H1 (cell line): ENCODE results near the gene FOXL3. TPM values are rescaled to one million over a fixed set of nuclear protein-coding genes. Genes with fewer than 3 reads are reported as not detected.

Experiments
- CTCF ChIA-PET: fragments of 300-600 bp; sonication (Branson Sonifier 250); formaldehyde crosslinking; loops from one replicate; lab custom pipeline; 2021; ENCODE audit not compliant: partially characterized antibody; lab: Charles Lee
- POLR2A ChIA-PET: fragments of 300-600 bp; sonication (Branson Sonifier 250); formaldehyde crosslinking; loops from one replicate; lab custom pipeline; 2021; ENCODE audit warnings: inconsistent platforms; ENCODE audit not compliant: partially characterized antibody; lab: Charles Lee
- DNase-seq, 2 experiments: peaks; one replicate each; pipeline versions ENCODE4 v3.0.0 to v3.0.0-alpha.2; 2010 to 2022; ENCODE audit warnings: low spot score in 2 of 2, low read depth in 1 of 2, mixed read lengths in 1 of 2
- FAIRE-seq: peaks from 2 replicates; lab custom pipeline; 2011; peaks lifted over from hg19 to GRCh38; lab: Jason Lieb, UNC
- H2AFZ ChIP-seq: 2 replicates; pipeline ENCODE4 v1.8.1; 2012; ENCODE audit warnings: low read length, inconsistent platforms
- H2AK5ac ChIP-seq: 2 replicates; pipeline ENCODE4 v1.6.1; 2013; ENCODE audit warnings: low read depth, low read length
- H2BK120ac ChIP-seq: replicated peaks from 2 replicates; pipeline ENCODE3; 2013; ENCODE audit warnings: low read depth, low read length, inconsistent platforms
- H2BK12ac ChIP-seq: 2 replicates; pipeline ENCODE4 v1.6.1; 2013; ENCODE audit warnings: low read depth, low read length
- H2BK15ac ChIP-seq: 2 replicates; pipeline ENCODE4 v1.6.1; 2013; ENCODE audit warnings: low read length
- H2BK20ac ChIP-seq: 2 replicates; pipeline ENCODE4 v1.6.1; 2013; ENCODE audit warnings: low read length
- H2BK5ac ChIP-seq: 2 replicates; pipeline ENCODE4 v1.6.1; 2013; ENCODE audit warnings: low read depth, low read length
- H3K14ac ChIP-seq: 2 replicates; pipeline ENCODE4 v1.6.1; 2013; ENCODE audit warnings: inconsistent platforms; ENCODE audit not compliant: insufficient read length
- H3K18ac ChIP-seq: 2 replicates; pipeline ENCODE4 v1.6.1; 2013; ENCODE audit warnings: low read length; ENCODE audit errors: extremely low read depth
- H3K23ac ChIP-seq: 2 replicates; pipeline ENCODE4 v1.6.1; 2013; ENCODE audit warnings: inconsistent platforms; ENCODE audit not compliant: insufficient read length
- H3K23me2 ChIP-seq: 2 replicates; pipeline ENCODE4 v1.6.1; 2013; ENCODE audit warnings: low read depth, low read length
- H3K27ac ChIP-seq: 2 replicates; pipeline ENCODE4 v1.6.1; 2011; ENCODE audit warnings: low read depth, low read length, inconsistent platforms
- H3K27me3 ChIP-seq, 4 experiments: replicated peaks in 1 of 4; 1 replicate in 1 of 4; 2 replicates in 3 of 4; pipeline versions ENCODE4 v1.6.1 to v1.8.1; 2011 to 2013; ENCODE audit warnings: low read length in 3 of 4, mild to moderate bottlenecking in 3 of 4, inconsistent platforms in 2 of 4, mixed read lengths in 2 of 4, moderate library complexity in 1 of 4; ENCODE audit not compliant: control insufficient read depth in 3 of 4, insufficient read depth in 3 of 4; ENCODE audit errors: extremely low read depth in 1 of 4
- H3K36me3 ChIP-seq, 4 experiments: 2 replicates each; pipeline versions ENCODE4 v1.6.1 to v1.8.1; 2011 to 2013; ENCODE audit warnings: mild to moderate bottlenecking in 4 of 4, low read length in 3 of 4, moderate library complexity in 2 of 4, control low read depth in 1 of 4, inconsistent platforms in 1 of 4; ENCODE audit not compliant: insufficient read depth in 4 of 4, control insufficient read depth in 2 of 4
- H3K4ac ChIP-seq: replicated peaks from 2 replicates; pipeline ENCODE3; 2013; ENCODE audit warnings: low read length, low read depth, mixed read lengths, inconsistent platforms; ENCODE audit not compliant: insufficient read length
- H3K4me1 ChIP-seq, 4 experiments: replicated peaks in 1 of 4; 1 replicate in 1 of 4; 2 replicates in 3 of 4; pipeline versions ENCODE4 v1.6.1 to v1.8.1; 2011 to 2013; ENCODE audit warnings: low read length in 3 of 4, inconsistent platforms in 2 of 4, mixed read lengths in 1 of 4; ENCODE audit not compliant: insufficient read depth in 4 of 4, control insufficient read depth in 3 of 4
- H3K4me2 ChIP-seq, 2 experiments: 2 replicates each; pipeline versions ENCODE4 v1.6.1 to v1.8.1; 2011 to 2013; ENCODE audit warnings: low read depth in 2 of 2, low read length in 2 of 2, control low read depth in 1 of 2, inconsistent platforms in 1 of 2, mild to moderate bottlenecking in 1 of 2; ENCODE audit not compliant: insufficient read depth in 1 of 2
- H3K4me3 ChIP-seq, 4 experiments: fragments of 200-600, 300-600 bp in 1 of 4; sonication (generic), shearing (Covaris generic), sonication (Bioruptor Twin) in 1 of 4; 2 replicates each; pipeline versions ENCODE4 v1.5.1 to v1.8.1; 2011 to 2016; ENCODE audit warnings: low read length in 4 of 4, low read depth in 3 of 4, control low read depth in 2 of 4, inconsistent platforms in 2 of 4, mild to moderate bottlenecking in 2 of 4, mixed read lengths in 1 of 4, moderate library complexity in 1 of 4; ENCODE audit not compliant: insufficient read depth in 2 of 4; ENCODE audit errors: extremely low read depth in 1 of 4
- H3K56ac ChIP-seq: replicated peaks from 2 replicates; pipeline ENCODE3; 2013; ENCODE audit warnings: low read depth, mild to moderate bottlenecking, mixed read lengths, low read length, inconsistent platforms; ENCODE audit not compliant: insufficient read length
- H3K79me1 ChIP-seq: 2 replicates; pipeline ENCODE4 v1.6.1; 2013; ENCODE audit warnings: low read depth, low read length, control low read depth
- H3K79me2 ChIP-seq, 2 experiments: 2 replicates each; pipeline versions ENCODE4 v1.6.1 to v1.8.1; 2012 to 2013; ENCODE audit warnings: low read length in 2 of 2, mild to moderate bottlenecking in 2 of 2, inconsistent platforms in 1 of 2; ENCODE audit not compliant: insufficient read depth in 2 of 2, control insufficient read depth in 1 of 2
- H3K9ac ChIP-seq, 4 experiments: replicated peaks in 1 of 4; 1 replicate in 1 of 4; 2 replicates in 3 of 4; pipeline versions ENCODE4 v1.6.1 to v1.8.1; 2011 to 2013; ENCODE audit warnings: low read depth in 3 of 4, low read length in 3 of 4, control low read depth in 2 of 4, mild to moderate bottlenecking in 2 of 4, moderate library complexity in 2 of 4, inconsistent platforms in 1 of 4; ENCODE audit errors: extremely low read depth in 1 of 4
- H3K9me3 ChIP-seq, 2 experiments: 2 replicates each; pipeline versions ENCODE4 v1.6.1 to v1.8.1; 2012 to 2013; ENCODE audit warnings: mild to moderate bottlenecking in 2 of 2, moderate library complexity in 2 of 2, control low read depth in 1 of 2, inconsistent platforms in 1 of 2, low read depth in 1 of 2, low read length in 1 of 2, mixed read lengths in 1 of 2; ENCODE audit not compliant: insufficient read depth in 2 of 2
- H4K20me1 ChIP-seq, 2 experiments: replicated peaks in 1 of 2; 2 replicates each; pipeline versions ENCODE3 to v1.8.1; 2011 to 2013; ENCODE audit warnings: inconsistent platforms in 2 of 2, low read length in 2 of 2, mild to moderate bottlenecking in 1 of 2; ENCODE audit not compliant: insufficient read depth in 2 of 2, control insufficient read depth in 1 of 2
- H4K5ac ChIP-seq: 2 replicates; pipeline ENCODE4 v1.6.1; 2013; ENCODE audit warnings: low read length, low read depth, mixed read lengths, inconsistent platforms; ENCODE audit not compliant: insufficient read length
- H4K8ac ChIP-seq: 2 replicates; pipeline ENCODE4 v1.8.0; 2013; ENCODE audit warnings: mild to moderate bottlenecking, moderate library complexity, low read length, inconsistent platforms; ENCODE audit not compliant: insufficient read depth; ENCODE audit errors: extremely low read depth
- H4K91ac ChIP-seq: replicated peaks from 2 replicates; pipeline ENCODE3; 2013; ENCODE audit warnings: low read length, mixed read lengths, inconsistent platforms; ENCODE audit not compliant: insufficient read length
- CBX8 ChIP-seq: fragments of 300-800, 300-1000 bp; sonication (generic); IDR thresholded peaks from 2 replicates; pipeline ENCODE4 v1.7.1; 2016; ENCODE audit warnings: low read depth, low read length, borderline replicate concordance
- GABPA ChIP-seq: IDR thresholded peaks from 2 replicates; pipeline ENCODE4 v1.6.1; 2011; ENCODE audit warnings: mild to moderate bottlenecking, low read length, moderate library complexity, borderline replicate concordance; ENCODE audit not compliant: insufficient read depth
- GTF2F1 ChIP-seq: IDR thresholded peaks from 2 replicates; pipeline ENCODE4 v1.6.1; 2012; ENCODE audit warnings: low read depth, low read length, improper control_type of control experiment, borderline replicate concordance
- POLR2A ChIP-seq, 2 experiments: IDR thresholded peaks; 1 replicate in 1 of 2; 2 replicates in 1 of 2; pipeline ENCODE4 v1.6.1; 2011; ENCODE audit warnings: low read depth in 2 of 2, low read length in 2 of 2, mild to moderate bottlenecking in 2 of 2; ENCODE audit errors: control extremely low read depth in 1 of 2
- TCF12 ChIP-seq: IDR thresholded peaks from 2 replicates; pipeline ENCODE4 v1.6.1; 2011; ENCODE audit warnings: low read depth, mild to moderate bottlenecking, low read length
- WGBS, 2 experiments: shearing (Covaris generic) in 1 of 2; methylation state at CpG; one replicate each; pipeline versions ENCODE4 v1.1.6 to v1.1.7; 2013 to 2015; ENCODE audit warnings: low lambda C conversion rate in 2 of 2, mixed read lengths in 2 of 2, inconsistent platforms in 1 of 2, low coverage in 1 of 2, missing lambda C conversion rate in 1 of 2; ENCODE audit not compliant: insufficient replicate concordance in 2 of 2, insufficient coverage in 1 of 2, insufficient read length in 1 of 2; ENCODE audit errors: extremely low coverage in 1 of 2, missing lambda C conversion rate in 1 of 2; 5-methylcytosine and 5-hydroxymethylcytosine counted together
- polyA plus RNA-seq, 7 experiments: library from polyadenylated mRNA; depleted of rRNA in 3 of 7; stranded (reverse) in 5 of 7; unstranded in 2 of 7; fragments of >200 nt in 5 of 7; fragments of 200-250 nt in 2 of 7; gene quantifications; 1 replicate in 5 of 7; 2 replicates in 1 of 7; 4 replicates in 1 of 7; pipeline versions ENCODE4 v1.2.1 to v1.2.3, GENCODE V29; 2011 to 2013; ENCODE audit warnings: missing spikeins in 2 of 7, mixed read lengths in 2 of 7
- total RNA-seq: library from RNA; stranded (reverse); fragmentation: NEBNext Ultra II Directional; extraction: Animal tissue kit (Norgen Biotek cat#: 25700); gene quantifications from 2 replicates; pipeline ENCODE4 v1.2.1, GENCODE V29; 2021

The FOXL3 gene
- total and polyA plus RNA-seq, 2 of the 8 experiments (the other 6 are each of a cell fraction or from before 2014, with no cell fraction given): not detected

DNA sequence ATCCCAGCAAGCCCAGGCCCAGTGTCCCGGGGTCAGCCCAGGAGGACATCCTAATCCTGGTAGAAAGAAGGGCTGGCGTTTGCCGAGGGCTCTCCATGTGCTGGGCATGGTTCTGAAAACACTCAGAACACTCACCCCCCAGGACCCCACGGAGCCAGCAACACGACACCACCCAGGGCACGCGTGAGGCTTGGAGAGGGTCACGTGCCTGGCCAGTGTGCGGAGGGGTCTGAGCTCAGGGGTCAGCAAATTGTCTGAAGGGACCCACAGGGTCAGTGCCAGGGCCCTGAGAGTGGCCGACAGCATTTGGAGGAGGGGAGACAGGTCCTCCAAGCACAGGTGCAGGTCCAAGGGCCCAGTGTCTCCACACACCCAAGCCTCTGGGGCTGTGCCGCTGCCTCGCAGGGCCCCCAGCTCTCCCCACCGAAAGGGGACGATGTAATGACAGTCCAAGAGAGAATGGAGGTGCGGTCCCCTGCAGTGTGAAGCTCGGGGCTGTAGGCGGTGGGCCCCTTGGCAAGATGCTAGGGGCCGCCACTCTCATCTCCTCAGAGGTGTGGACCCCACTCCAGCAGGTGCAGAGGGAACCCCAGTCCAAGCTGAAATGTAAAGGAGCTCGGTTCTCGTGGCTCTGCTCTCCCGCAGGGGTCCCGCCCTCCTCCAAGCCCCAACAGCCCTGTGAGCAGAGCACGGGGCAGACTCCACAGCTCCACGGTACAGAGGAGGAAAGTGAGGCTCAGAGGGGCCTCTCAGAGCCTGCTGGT, 7.8 kb downstream of the FOXL3 start:
- Histone ChIP-seq H2BK20ac (no peak overlapping the region), H3K23me2 (peaks cover 3% of the 10 kb centered on the region; the same call in 1 of the 2 replicates), H3K9me3 (peaks cover 0 to 3% of the 10 kb centered on the region in 2 experiments; a peak in 1 of 4 replicates), H2BK120ac (no peak overlapping the region), H2BK5ac (no peak overlapping the region), H3K79me2 (no peaks in the 10 kb centered on the region), H3K23ac (no peak overlapping the region), H4K8ac (no peak overlapping the region), H3K79me1 (no peaks in the 10 kb centered on the region), H3K56ac (no peak overlapping the region), H3K18ac (no peak overlapping the region), H3K4me1 (no peaks in the 10 kb centered on the region; a peak in 1 of 7 replicates), H3K14ac (no peak overlapping the region), H2BK12ac (no peak overlapping the region), H3K4me2 (no peak overlapping the region), H2BK15ac (no peak overlapping the region), H2AFZ (no peak overlapping the region), H3K4ac (no peak overlapping the region), H4K91ac (no peak overlapping the region), H2AK5ac (no peak overlapping the region), H3K4me3 (no peak overlapping the region), H3K27ac (no peak overlapping the region), H4K5ac (no peak overlapping the region), H4K20me1 (peaks cover 0 to 3% of the 10 kb centered on the region in 2 experiments), H3K9ac (no peak overlapping the region), H3K36me3 (no peaks in the 10 kb centered on the region), H3K27me3 (peaks cover 0 to 3% (median 1%) of the 10 kb centered on the region in 4 experiments; a peak in 5 of 7 replicates)
- 91% methylated on average over 24 of the region's 24 CpGs; no CpG with 5 or more reads in 1 of the 2 experiments for WGBS, 2 experiments
- TF ChIP-seq POLR2A (IDR thresholded peaks at IDR 0.05; ENCODE audit: control extremely low read depth in 1 of 2, low read depth in 2 of 2, low read length in 2 of 2) (no peak), TCF12 (no peak), GTF2F1 (no peak), GABPA (no peak), CBX8 (no peak)
- FAIRE-seq (no peak), DNase-seq (no peak)
- POLR2A ChIA-PET: no interaction called here
- CTCF ChIA-PET: interaction anchor here (0.6 to 1.0 kb wide), 2 partner anchors 16 to 35 kb away, joined by 4 read pairs; no protein-coding TSS in a partner anchor
